K562 (cell line): ENCODE results near the gene GGT6.

Experiments used
- HMG20B ChIP-seq: fragments of 250-450 bp; sonication (Bioruptor Pico); IDR thresholded peaks from 2 replicates; pipeline ENCODE4 v1.5.0; 2021; ENCODE audit warnings: mild to moderate bottlenecking
- HNRNPK ChIP-seq: fragments of 200-400 bp; formaldehyde crosslinking; IDR thresholded peaks from one replicate; pipeline ENCODE4 v1.6.1; 2018; ENCODE audit warnings: mild to moderate bottlenecking, low read depth, low read length; ENCODE audit not compliant: poor library complexity, severe bottlenecking
- IRF1 ChIP-seq: sonication (generic); formaldehyde crosslinking; IDR thresholded peaks from 2 replicates; pipeline ENCODE4 v1.8.0; 2022; ENCODE audit warnings: missing genetic modification reagents, mild to moderate bottlenecking, borderline replicate concordance
- SRF ChIP-seq, 2 experiments: fragments of 250-450, 450-650 bp in 1 of 2; sonication (Bioruptor Pico) in 1 of 2; sonication (generic) in 1 of 2; formaldehyde crosslinking; IDR thresholded peaks; 2 replicates each; pipeline versions ENCODE4 v1.5.0 to v1.5.1; 2020 to 2022; ENCODE audit warnings: mild to moderate bottlenecking in 1 of 2, missing genetic modification reagents in 1 of 2

GRCh38 chr17:4569591-4569990, 9.2 kb upstream of the GGT6 start:
- no peak for TF ChIP-seq HMG20B (CRISPR knock-in tag)
- TF ChIP-seq HNRNPK: no peak
- no peak for TF ChIP-seq SRF (CRISPR knock-in tag; IDR thresholded peaks at IDR 0.05)
- no peak for TF ChIP-seq IRF1 (CRISPR knock-in tag)
